NCI-H82 treated with DMSO at 0.1 percent for 48 hours (cell line): Measurements from ENCODE around the gene PTCHD1.

Experiments
- DNase-seq: peaks from one replicate; lab custom pipeline; 2025; ENCODE audit not compliant: unreplicated experiment; lab: John Stamatoyannopoulos, UW

The PTCHD1 gene

DNA sequence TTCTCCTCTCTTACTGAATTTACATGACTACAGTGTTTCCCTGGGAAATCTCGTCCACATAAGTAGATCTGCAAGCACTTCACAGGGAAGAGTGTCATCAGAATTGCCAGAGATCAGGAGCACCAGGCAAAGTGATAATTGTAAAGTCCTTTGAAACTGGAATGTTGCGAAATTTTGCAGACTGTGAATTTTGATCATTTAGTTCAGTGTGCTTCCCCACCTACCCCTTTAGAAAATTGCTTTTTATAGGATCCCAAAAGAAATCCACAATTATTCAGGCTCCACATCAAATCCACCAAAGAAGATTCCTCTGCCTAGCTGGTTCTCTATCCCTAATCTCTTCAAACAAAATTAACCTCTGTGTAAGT, 10.2 kb downstream of the PTCHD1 start:
- DNase-seq: no peak

GRCh38 chrX:23356189-23356588, 21.5 kb downstream of the PTCHD1 start:
- DNase-seq: no peak

DNA sequence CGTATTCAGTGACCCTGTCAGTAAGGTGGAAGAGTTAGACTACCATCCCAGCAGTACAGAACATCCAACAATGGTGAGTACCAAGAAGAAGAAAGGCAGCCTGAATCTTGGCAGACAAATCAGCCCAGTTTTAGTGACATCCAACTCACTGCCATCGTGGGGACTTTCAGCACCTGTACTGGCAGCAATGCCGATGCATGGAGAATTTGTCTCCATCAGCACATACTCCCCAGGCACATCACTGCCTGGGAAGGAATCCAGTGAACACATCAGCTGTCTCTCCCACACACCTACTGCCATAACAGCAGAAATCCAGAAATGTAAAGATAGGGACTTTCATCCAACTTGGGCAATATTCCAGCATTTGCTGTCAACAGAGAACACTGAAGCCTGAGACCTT, 29.8 kb downstream of the PTCHD1 start:
- no peak for DNase-seq

DNA sequence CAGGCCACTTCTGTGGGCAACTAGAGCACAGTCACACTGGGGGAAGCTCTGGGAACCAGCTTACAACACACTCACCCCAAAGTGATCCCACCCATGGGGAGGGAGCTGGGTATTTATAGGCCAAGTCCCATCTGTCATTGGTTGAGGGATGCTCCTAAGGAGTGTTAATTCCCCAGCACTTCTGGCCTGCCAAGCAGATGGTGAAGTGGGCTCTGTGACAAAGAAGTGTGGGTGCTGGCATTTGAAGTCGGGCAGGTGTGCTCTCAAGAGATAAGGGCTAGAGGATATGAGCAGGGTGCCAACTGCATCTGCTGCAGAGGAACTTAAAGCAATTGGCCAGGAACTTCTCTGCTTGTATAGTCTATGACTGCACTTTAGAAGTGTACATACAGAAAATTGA, 30.9 kb downstream of the PTCHD1 start:
- peak; percentile 70 for DNase-seq

DNA sequence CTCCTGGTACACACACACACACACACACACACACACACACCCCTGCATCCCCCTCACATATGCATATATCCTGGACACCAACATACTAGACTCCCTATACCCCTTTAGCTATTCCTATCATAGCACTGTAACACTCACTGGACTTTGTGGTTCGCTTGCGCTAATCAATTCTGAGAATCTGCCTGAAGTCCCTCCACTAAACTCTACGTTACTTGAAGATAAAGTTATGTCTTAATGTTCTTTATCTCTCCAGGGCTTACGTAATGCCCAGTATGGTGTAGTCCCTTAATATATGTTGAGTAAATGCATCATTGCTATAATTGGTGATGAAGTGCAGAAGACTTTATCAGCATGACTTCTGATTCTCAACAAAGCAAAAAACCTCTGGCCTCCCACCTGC, 32.3 kb downstream of the PTCHD1 start:
- DNase-seq: no peak

DNA sequence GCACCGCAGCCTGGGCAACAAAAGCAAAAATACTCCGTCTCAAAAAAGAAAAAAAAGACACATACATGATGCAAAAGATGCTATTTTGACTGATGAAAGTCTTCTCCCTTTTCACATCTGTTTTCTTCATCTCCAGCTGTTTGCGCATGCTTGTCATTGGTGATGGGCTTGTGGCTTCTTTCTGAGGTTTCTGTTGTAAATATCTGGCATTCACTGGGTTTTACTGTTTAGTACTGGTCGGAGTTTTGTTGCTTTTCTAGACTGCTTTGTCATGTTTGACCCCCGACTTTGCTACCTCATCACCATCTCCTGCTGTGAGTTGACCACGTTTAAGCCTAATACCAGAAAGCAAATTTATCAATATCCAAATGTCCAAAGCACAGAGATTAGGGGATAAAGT, 34.4 kb downstream of the PTCHD1 start:
- no peak for DNase-seq

GRCh38 chrX:23372220-23372902, 37.7 kb downstream of the PTCHD1 start:
- DNase-seq: no peak

- DNase-seq: no peak
These were observed 38.6 kb downstream of the PTCHD1 start for GRCh38 chrX:23373129-23373804.

DNA sequence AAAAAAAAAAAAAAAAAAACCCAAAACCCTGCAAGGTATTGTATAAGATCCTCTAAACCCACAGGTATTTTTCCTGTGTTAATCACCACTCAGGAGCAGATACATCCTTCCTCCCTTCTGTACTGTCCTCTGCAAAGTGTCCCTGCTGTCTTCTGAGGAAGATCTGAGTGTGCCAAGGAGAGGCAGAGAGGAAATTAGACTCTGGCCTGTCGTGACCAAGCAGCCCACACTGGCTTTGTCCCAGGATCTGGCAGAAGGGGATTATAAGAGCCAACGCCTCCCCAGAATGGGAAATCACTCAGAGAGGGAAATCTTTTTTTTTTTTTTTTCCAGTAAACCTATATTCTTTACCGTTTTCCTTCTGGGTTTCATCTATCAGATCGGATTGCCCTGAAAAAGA, 39.6 kb downstream of the PTCHD1 start:
- DNase-seq: peak; percentile 14

GRCh38 chrX:23376581-23376980, 41.9 kb downstream of the PTCHD1 start:
- no peak for DNase-seq

DNA sequence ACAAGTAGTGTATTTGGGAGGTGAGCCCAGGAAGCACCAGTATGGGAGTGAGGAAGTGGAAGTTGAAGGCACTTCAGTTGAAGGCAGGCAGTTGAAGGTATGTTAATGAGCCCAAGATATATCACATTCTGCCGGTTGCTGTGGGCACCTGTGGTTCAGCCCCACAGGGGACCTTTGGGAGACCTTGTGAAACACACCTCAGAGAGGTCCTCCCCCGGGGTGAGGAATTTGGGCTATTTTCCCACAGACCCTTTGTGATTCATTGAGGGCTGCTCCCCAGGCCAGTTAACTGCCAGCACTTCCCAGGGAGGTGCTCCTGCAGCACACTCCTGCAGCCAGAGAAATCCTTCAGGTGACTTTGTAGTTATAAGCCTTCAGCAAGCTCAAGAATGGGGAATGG, 45.9 kb downstream of the PTCHD1 start:
- DNase-seq: no peak

DNA sequence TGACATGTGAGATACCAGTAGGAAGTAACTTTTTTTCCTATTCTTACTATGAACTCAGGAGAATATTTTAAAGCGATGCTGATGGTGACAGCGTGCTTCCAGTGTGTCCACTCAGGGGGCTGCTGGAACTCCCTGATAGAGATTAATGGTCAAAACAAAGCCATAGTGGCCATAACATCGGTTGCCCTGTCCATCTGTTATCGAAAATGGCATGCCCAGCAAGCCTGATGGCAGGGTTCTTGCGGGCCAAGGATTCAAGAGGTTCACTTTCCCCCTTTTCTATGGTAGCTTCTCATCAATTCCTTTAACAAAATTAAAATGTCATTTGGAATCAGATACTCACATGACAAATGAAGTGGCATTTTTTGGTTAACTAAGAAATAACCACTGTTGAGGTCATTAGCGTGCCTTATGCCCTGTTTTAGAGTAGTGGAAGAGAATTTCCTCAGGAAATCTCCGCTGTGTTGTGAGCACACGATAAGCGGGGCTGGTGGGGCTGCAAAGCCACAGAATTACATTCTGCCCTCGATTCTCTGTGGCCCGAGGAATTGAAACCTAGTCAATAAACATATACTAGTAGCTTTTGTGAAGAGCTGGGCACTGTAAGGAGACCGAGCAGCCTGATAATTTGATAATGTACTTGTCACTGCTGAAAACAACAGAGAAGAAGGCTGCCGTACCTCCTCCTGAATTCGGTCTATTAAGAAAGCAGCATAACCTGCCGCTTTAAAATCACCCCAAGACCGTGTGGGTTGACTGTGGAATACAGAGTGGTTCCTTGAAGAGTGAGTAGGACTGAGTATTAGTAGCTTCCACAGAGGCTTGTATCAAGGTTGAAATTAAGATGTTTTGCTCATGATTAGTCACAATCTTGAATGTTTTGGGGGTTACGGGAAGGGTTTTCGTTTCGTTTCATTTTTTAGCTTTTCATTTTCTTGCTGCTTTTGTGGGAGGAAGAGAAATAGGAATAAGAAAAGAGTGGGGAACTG, 46.7 kb downstream of the PTCHD1 start:
- no peak for DNase-seq

GRCh38 chrX:23382572-23382971, 47.9 kb downstream of the PTCHD1 start:
- no peak for DNase-seq

DNA sequence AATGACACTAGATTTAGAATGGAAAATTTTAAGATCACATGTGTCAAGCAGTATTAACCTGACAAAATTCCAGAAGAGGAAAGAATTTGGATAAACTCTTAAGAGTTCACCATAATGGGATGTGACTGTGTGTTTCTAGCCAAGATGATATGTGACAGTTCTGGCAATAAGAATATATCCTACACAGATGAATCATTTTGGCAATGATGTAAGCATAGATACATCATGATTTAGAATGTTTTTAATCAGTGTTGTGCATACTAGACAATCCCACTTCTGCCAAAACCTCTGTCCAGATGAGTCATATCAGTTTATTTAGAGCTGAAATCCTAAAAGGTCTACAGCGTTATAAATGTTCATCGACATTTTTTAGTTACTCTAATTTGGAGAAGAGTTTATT, 48.8 kb downstream of the PTCHD1 start:
- DNase-seq: no peak

GRCh38 chrX:23385242-23385641, 50.6 kb downstream of the PTCHD1 start:
- DNase-seq: no peak

- DNase-seq: no peak
These were observed 51.6 kb downstream of the PTCHD1 start for GRCh38 chrX:23386260-23386659.

GRCh38 chrX:23386726-23387125, 52.1 kb downstream of the PTCHD1 start:
- DNase-seq: no peak

DNA sequence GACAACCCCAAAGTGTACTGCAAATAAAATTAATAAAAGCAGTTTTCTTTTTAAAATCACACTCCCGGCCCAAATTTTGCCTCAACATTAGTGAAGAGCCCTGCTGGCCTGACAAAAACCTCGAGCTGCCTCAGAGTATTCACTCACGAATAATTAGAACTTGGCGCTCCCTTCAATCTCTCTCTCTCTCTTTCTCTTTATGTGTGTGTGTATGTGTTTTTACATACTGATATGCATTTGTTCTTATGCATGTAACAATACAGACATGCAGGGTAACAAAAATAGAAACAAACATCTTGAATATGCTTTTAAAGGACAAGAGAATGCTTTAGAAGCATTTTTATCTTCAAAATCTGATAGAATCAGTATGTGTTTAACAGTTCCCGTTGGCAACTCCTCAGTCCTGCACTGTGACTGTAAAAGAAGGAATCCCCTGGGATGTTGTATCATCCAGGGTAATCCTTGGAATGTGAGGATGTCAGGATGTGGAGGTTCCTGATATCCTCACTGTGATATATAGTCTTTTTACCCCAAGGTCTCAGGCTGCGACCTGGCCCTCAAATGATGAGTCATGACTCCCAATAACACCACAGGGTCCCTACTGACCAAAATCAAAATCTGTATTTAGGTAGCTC, 53.0 kb downstream of the PTCHD1 start:
- DNase-seq: no peak

DNA sequence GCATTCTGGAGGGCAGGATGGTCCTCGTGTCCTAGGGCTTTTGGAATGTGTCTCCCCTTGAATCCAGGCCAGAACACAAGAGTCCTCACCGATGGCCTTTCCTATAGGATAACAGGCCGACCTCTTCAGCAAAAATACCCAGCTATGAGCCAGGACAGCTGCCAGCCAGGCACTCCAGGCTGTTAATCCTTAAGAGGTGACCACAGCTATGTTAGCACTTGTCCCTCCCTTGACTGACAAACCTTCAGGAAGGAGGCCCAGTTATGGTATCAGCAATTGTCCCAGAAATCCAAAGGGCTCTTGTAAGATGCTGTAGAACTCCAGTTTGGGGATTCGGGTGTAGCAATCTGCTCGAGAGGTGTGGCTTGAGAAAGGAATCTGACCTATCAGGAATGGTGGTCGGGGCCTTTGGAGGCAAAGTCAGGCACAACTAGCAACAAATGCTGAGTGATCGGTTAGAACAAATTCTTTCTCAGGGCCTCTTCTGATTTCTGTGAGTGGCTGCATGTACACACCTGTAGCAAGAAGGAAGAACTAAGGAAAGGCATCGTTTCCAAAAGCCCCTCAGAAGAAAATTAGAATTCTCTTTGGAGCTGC, 54.6 kb downstream of the PTCHD1 start:
- no peak for DNase-seq

- DNase-seq: no peak
These were observed 56.3 kb downstream of the PTCHD1 start for GRCh38 chrX:23390979-23391378.

DNA sequence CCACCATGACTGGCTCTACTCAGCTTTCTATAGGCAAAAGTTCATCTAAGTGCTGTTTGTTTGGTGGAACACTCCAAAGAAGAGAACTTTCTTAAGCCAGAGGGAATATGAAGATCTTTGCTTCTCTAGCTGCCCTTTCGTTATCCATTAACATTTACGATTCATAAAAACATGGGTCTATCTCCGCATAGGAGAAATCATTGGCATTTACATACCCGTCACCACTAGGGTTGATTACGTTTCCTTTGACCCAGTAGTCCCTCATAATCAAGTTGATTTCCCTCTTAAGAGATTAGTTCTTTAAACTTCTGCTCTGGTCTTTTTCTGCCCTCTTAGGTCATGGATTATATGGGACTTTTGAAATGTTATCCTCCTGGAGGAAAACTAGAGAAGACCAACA, 57.5 kb downstream of the PTCHD1 start:
- DNase-seq: no peak
